HG02981 (cell line): ENCODE results near the gene NELL1.

Source experiments
- ATAC-seq: cut with Tn5 transposase; IDR thresholded peaks from one replicate; pipeline ENCODE4 v1.9.1; 2021; ENCODE audit warnings: mild to moderate bottlenecking, moderate library complexity; ENCODE audit not compliant: unreplicated experiment

Gene NELL1

DNA sequence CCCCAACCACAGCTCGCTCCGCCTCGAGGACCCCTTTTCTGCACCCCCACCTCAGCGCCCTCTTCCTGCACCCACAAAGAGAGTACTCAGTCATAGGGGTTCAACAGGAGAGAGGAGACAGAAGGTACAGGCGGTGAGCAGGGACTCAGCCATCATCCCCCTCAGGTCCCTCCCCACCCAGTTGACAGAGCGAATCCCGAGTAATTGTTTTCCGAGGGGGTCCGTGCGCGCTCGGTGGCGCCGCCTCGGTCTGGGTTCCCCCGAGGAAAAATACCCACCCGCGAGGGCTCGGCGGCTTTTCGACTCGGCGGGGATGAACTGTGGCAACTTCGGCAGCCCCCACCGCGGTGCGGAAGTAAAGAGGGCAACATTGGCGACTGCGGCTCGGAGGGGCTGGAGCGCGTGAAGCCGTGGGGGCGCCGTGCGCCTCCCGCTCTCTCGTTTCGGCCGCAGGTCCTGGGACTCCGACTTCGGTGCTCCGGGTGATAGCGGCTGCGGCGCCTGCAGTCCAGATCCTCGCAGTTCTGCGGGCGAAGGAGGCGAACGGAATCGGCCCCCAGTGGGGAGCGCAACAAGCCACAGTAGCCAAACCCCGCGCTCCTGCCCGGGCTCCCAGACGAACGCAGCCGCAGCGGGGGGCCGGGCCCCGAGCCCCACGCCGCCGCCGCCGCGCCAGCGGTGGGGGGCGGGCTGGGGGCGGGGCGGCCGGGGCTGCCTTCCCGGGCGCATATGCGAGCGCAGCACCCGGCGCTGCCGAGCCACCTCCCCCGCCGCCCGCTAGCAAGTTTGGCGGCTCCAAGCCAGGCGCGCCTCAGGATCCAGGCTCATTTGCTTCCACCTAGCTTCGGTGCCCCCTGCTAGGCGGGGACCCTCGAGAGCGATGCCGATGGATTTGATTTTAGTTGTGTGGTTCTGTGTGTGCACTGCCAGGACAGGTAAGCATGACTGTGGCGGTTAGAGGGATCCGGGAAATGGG is at the start of gene NELL1:
NELL1 (plus strand) TSS at position 743 of the 976 bp plus-strand sequence.
- no peak for ATAC-seq

DNA sequence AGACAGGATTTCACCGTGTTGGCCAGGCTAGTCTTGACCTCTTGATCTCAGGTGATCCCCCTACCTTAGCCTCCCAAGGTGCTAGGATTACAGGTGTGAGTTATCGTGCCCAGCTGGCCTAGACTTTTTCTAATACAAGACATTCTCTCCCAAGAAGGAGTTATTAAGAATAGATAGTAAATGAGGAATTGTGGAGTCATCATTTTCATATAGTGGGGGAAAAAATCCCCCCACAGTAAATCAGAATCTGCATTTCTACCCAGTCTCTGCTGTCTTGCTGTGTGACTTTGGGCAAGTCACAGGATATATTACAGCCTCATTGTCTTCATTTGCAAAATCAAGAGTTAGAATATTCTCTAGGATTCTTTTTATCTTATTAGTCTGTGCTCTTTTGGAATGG is 48.4 kb upstream of the NELL1 start:
- no peak for ATAC-seq

- ATAC-seq = no peak
These were observed 47.7 kb upstream of the NELL1 start for GRCh38 chr11:20621679-20622078.

GRCh38 chr11:20623252-20623651 is 46.1 kb upstream of the NELL1 start:
- no peak for ATAC-seq

- ATAC-seq = no peak
These were observed 43.1 kb upstream of the NELL1 start for GRCh38 chr11:20626279-20626678.

DNA sequence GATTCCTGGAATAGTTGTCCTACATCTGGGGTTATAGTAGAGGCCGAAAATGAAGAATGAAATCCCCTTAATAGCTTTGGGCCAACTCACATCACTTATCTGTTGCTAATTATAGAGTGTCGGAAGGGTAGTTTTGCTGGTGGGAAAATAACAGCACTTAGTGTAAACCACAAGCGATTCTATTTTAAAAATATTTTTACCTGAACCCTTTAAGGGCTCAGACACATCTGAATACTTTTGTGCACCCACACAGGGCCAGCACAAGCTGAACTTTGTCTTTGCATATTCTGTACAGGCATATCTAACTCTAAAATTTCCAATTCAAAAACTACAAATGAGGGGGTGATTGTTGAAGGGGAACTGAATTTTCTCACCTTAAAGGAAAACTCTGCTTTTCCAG is 42.4 kb upstream of the NELL1 start:
- no peak for ATAC-seq

DNA sequence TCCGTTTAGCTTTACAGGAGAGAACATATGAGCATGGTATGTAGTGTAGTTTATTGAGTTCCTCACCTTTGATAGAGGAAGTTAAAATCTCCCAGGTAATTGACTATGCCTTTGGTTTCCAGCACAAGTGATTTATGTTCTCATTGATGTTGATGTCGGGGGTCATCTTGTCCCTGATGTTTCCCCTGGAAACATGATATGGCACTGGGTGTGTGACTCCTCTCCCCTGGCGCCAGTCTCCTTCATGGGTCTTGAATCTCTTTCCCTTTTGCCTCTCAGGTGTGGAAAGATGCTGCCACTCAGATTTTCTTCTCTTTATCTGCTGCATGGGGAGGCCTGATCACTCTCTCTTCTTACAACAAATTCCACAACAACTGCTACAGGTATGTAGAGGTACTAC is 41.7 kb upstream of the NELL1 start:
- no peak for ATAC-seq

- no peak for ATAC-seq
These were observed 37.7 kb upstream of the NELL1 start for GRCh38 chr11:20631519-20632168.

GRCh38 chr11:20632169-20632532 is 37.2 kb upstream of the NELL1 start:
- ATAC-seq = no peak

DNA sequence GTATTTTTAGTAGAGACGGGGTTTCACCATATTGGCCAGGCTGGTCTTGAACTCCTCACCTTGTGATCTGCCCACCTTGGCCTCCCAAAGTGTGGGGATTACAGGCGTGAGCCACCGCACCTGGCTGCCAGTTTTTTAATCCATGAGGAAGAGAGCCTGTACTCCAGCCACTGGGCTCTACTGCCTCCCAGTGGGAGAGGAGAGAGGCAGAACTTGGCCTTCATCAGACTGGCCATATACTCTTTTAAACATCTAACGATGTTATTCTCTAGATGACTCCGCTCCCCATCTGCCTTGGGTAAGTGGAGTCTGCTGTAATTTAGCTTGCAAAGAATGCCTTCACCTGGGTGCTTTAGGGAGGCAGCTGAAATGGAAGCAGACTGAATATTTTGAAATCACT is 35.3 kb upstream of the NELL1 start:
- ATAC-seq = no peak

DNA sequence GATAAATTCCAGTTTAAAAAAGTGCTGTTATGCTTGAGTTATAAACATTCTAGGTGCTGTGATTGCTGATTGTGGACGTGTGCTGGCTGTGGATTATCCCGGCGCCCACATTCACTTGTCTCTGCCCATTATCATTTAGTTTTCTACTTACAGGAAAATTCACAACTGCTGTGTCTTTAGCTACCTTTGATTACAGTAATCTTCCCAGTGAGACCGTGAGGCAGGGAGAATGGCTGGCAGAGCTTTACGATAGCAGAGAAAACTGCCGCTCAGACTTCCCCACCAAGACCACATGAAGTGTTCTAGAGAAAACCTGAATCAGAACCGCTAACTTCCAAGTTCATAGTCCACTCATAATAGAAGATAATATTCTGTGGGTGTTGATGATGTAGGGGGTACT is 34.6 kb upstream of the NELL1 start:
- no peak for ATAC-seq

DNA sequence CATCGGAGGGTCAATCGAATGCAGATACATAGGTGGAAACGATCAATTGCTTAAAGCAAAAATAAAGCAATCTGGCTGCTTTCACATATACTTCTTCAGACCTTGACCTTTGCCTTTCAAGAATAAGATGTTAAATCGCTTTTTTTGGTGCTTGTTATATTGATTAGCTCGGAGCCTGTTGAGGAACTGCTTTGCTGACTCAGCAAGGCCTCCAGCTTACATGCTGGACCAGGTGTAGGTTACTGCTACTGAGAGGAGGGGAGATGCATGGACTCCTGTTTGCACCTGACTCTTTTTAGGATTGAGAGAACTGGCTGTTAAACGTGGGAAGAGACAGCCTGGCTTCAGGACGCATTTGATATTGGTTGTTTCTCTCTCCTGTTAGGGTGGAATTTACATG is 31.3 kb upstream of the NELL1 start:
- no peak for ATAC-seq

GRCh38 chr11:20639688-20640087 is 29.7 kb upstream of the NELL1 start:
- no peak for ATAC-seq

- ATAC-seq = no peak
These were observed 29.0 kb upstream of the NELL1 start for GRCh38 chr11:20640401-20640800.

- no peak for ATAC-seq
These were observed 25.0 kb upstream of the NELL1 start for GRCh38 chr11:20644360-20644759.

GRCh38 chr11:20647976-20648565 is 21.3 kb upstream of the NELL1 start:
- ATAC-seq = peak; percentile 63

- no peak for ATAC-seq
These were observed 17.1 kb upstream of the NELL1 start for GRCh38 chr11:20652150-20652806.

GRCh38 chr11:20654038-20654437 is 15.3 kb upstream of the NELL1 start:
- ATAC-seq = no peak

GRCh38 chr11:20656901-20657300 is 12.5 kb upstream of the NELL1 start:
- ATAC-seq = no peak

DNA sequence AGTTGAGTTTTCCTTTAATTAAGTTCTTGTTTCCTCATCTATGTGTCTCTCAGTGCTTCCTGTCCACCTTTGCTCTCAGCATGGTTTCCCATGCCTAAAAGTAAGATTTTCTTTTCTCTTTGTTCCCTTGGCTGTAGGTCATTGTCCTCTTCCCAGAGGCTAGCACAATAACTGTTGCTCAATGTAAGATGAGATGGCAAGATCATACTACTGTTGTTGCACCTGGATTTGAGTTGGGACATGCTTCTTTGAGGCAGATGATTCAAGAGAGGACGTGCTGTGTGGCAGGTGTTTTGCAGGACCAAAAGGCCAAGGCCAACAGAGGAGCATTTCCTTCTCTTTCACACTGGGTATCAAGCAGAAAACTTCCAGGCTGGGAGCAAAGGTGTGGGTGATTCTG is 11.3 kb upstream of the NELL1 start:
- no peak for ATAC-seq

DNA sequence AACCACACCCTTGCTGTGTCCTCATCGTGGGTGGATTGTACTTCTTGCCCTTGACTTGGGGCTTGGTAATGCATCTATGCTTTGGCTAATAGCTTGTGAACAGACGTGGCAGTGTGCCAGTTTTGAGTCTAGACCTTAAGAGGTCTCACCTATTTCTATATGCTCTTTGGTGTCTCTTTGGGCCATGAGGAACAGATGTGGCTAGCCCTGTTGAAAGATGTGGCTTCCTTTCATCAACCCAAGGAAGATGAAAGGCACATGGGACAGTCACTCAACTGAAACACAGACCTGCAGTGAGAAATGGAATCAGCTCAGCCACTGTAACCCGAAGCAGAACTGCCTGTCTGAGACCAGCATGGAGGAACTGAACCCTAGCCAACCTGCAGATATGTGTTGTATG is 7.9 kb upstream of the NELL1 start:
- ATAC-seq = no peak
